NCI-H2029 treated with DMSO at 0.1 percent for 48 hours (cell line): Measurements from ENCODE around the gene ASMTL.
"Not testable (repeated sequence)": the region's sequence is repeated elsewhere in the genome, so short reads cannot be mapped to it uniquely, and the experiment has no call there.

Experiments used
- DNase-seq: peaks from one replicate; lab custom pipeline; 2025; lab: John Stamatoyannopoulos, UW

The ASMTL gene

DNA sequence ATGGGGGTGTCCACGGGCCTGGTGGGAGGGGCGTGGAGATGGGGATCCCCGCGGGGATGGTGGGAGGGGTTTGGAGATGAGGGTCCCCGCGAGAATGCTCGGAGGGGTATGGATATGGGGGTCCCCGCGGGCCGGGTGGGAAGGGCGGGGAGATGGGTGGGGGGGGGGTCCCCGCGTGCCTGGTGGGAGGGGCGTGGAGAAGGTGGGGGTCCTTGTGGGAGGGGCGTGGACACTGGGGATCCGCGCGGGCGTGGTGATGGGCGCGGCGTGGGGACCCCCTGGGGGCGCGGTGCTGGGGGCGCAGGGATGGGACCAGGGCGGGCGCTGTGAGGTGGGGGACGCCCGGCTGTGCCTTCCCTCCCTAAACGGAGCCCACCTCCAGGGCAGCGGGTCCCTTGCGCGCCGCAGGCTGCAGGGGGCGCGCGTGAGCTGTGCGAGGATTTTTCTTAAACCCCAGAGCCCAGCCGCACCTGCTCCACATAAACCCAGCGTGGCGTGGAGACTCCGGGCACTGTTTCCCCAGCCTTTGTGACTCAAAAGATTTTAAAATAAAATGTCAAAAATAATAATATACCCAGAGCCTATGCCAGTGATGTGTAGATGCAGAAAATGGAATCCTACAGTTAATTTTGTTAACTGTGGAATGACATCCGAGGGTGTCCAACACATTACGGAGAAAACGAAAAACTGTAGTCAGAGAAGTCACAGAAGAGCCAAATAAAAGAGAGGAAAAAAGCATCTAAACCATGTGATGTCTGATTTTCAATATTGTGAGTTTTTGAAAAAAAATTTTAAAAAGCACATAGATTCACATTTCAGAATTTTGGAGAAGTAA is 1.5 kb upstream of the ASMTL start:
- no peak for DNase-seq

DNA sequence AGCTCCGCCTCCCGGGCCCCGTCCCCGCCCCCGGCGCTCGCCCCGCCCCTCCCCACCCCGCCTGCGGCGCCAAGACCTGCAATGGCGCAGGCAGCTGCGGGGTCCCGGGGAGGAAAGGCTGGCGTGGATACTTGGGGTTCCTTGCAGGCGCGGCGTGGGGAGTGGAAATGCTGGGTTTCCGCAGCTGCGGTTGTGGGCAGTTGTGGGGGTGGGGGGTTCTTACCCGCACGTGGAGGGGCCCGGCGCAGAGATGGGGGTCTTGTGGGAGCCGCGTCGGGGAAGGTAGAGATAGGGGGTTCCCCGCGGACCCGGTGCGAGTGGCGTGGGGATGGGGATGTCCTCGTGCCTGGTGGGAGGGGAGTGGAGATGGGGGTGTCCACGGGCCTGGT is 680 bp upstream of the ASMTL start:
- DNase-seq, result no peak

DNA sequence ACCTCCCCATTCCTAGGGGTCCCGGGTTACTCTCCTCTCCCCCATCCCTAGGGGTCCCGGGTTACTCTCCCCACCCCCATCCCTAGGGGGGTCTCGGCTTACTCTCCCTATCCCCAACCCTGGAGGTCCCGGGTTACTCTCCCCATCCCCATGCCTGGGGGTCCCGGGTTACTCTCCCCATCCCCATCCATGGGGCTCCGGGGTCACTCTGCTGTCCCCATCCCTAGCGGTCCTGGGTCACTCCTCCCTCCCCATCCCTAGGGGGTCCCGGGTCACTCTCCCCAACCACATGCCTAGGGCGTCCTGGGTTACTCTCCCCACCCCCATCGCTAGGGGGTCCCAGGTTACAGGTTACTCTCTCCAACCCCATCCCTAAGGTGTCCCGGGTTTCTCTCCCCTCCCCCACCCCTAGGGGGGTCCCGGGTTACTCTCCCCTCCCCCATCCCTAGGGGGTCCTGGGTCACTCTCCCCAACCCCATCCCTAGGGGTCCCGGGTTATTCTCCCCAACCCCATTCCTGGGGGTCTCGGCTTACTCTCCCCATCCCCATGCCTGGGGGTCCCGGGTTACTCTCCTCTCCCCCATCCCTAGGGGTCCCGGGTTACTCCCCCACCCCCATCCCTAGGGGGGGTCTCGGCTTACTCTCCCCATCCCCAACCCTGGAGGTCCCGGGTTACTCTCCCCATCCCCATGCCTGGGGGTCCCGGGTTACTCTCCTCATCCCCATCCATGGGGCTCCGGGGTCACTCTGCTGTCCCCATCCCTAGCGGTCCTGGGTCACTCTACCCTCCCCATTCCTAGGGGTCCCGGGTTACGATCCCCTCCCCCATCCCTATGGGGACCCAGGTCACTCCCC is 821 bp downstream of the ASMTL start:
- DNase-seq, result no peak

- no peak for DNase-seq
These were observed 1.5 kb downstream of the ASMTL start for GRCh38 chrX:1451251-1451660.

- no peak for DNase-seq
These were observed 2.1 kb downstream of the ASMTL start for GRCh38 chrX:1450361-1451161.

DNA sequence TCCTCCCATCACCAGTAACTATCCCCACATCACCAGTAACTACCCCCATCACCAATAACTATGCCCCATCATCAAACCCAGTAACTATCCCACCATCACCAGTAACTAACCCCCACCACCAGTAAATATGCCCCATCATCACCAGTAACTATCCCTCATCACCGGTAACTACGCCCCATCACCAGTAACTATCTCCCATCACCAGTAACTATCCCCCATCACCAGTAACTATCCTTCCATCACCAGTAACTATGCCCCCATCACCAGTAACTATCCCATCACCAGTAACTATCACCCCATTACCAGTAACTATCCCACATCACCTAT is 2.9 kb downstream of the ASMTL start:
- no peak for DNase-seq

DNA sequence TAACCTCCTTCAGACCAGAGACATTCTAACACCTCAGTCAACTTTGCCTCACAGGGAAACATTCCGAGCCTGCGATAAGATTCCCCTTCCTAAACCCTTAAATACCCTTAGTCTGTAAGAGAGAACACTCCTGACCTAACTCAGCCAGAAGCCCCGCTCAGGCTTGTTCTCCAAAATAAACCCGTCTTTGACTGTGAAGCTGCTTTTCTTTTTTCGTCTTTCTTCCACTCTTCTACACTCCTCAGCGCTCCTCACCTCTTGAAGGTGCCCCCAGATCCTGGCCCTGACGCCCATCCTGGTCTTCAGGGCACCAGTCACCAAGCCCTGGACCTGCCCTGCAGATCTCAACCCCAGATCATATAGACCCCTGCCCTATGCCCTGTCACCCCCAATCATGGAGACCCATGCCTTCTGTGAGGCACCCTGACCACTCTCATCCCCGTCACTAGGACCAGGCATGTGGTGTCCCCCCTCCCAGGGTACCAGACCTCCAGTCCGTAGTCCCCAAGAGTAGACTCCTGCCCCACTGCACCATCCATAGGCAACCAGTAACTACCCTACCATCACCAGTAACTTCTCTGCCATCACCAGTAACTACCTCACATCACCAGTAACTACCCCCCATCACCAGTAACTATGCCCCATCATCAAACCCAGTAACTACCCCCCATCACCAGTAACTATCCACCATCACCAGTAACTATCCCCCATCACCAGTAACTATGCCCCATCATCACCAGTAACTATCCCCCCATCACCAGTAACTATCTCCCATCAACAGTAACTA is 3.5 kb downstream of the ASMTL start:
- DNase-seq, result no peak

GRCh38 chrX:1448573-1449001 is 4.1 kb downstream of the ASMTL start:
- DNase-seq, result not testable (repeated sequence)

DNA sequence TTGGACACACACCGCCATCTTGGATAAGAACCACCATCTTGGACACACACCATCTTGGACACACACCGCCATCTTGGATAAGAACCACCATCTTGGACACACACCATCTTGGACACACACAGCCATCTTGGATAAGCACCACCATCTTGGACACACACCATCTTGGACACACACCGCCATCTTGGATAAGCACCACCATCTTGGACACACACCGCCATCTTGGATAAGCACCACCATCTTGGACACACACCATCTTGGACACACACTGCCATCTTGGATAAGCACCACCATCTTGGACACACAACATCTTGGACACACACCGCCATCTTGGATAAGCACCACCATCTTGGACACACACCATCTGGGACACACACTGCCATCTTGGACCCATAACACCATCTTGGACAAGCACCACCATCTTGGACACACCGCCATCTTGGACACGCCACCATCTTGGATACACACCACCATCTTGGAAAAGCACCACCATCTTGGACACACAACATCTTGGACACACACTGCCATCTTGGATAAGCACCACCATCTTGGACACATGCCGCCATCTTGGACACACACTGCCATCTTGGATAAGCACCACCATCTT is 4.6 kb downstream of the ASMTL start:
- not testable (repeated sequence) for DNase-seq

DNA sequence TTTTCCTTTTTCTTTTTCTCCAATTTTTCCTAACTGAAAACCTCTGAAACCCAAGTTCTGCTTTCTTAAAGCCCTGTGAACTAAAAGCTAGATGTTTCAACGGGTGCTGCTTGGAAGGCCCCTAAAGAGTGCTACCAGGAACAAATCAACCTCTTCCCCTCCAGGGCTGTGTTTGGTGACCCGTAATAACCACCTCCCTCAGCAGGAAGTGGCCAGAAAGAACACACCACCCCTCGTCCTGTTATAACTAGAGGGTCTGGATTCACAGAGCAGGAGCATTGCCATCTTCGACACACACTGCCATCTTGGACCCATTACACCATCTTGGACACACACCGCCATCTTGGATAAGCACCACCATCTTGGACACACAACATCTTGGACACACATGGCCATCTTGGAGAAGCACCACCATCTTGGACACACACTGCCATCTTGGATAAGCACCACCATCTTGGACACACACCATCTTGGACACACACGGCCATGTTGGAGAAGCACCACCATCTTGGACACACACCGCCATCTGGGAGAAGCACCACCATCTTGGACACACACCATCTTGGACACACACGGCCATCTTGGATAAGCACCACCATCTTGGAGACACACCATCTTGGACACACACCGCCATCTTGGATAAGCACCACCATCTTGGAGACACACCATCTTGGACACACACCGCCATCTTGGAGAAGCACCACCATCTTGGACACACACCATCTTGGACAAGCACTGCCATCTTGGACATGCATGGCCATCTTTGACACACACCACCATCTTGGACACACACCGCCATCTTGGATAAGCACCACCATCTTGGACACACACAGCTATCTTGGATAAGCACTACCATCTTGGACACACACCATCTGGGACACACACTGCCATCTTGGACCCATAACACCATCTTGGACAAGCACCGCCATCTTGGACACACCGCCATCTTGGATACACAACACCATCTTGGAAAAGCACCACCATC is 5.4 kb downstream of the ASMTL start:
- DNase-seq, result not testable (repeated sequence)

DNA sequence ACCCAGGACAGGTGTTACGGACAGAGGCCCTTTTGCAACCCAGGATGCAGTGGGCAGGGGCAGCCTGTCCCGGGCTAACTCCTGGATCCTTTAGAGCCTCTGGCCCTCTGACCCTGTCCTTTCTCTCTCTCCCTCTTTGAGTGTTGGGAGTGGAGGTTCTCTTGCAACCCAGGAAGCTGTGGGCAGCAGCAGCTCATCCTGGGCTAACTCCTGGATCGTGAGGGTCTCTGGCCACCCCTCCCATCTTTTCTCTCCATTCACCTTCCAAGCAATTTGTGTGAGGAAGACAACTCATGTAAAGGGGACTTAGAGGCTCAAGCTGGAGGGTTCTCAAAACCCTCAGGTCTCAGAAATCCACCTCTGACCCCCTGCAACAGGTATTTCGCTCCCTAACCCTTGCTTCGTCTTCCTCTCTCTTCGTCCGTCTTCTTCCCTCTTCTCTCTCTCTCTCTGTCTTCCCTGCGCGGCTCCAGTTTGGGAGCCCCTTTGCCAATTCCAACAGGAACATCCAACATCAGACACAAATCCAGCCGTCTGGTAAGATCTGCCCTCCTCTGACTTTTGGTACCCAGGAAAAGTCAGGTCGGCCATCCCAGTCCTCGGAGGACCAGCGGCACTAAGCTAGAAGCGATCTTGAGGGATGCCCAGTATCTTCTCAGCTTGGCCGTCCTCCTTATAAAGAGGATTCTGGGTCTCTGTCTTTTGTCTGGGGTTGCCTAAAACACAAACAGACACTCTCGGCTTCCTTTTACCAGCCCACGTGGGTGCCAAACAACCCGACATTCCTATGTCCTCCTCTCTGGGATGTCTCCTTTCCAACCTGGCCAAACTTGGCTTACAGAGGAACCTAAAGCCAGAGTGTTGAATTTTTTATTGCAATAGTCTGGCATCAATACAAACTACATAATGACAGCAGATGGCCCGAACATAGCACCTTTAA is 7.9 kb downstream of the ASMTL start:
- no peak for DNase-seq

DNA sequence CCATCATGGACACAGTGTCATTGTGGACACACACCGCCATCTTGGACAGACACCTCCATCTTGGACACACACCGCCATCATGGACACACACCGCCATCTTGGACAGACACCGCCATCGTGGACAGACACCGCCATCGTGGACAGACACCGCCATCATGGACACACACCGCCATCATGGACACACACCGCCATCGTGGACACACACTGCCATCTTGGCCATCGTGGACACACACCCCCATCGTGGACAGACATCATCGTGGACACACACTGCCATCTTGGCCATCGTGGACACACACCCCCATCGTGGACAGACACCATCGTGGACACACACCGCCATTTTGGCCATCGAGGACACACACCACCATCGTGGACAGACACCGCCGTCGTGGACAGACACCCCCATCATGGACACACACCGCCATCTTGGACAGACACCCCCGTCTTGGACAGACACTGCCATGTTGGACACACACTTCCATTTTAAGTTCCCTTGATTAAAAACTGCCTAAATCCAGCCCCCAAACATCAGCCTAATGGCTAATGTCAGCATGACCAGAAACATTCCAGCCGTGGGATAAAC is 9.1 kb downstream of the ASMTL start:
- DNase-seq, result no peak

DNA sequence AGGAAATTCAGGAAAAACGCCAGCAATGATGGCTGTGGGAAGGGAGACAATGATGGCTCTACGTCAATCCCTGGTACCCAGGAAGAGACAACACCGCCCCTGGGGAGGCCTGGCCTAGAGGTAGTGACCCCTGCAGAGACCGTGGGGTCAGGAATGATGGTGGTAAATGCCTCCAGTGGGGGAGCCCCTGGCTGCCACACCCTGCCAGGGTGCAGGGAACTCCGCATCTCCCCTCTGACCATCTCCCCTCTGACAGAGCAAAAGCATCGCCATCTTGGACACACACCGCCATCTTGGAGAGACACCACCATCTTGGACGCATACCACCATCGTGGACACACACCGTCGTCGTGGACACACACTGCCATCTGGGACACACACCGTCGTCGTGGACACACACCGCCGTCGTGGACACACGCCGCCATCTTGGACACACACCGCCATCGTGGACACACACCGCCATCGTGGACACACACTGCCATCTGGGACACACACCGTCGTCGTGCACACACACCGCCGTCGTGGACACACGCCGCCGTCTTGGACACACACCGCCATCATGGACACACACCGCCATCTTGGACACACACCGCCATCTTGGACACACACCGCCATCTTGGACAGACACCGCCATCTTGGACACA is 9.9 kb downstream of the ASMTL start:
- DNase-seq, result no peak

- no peak for DNase-seq
These were observed 10.6 kb downstream of the ASMTL start for GRCh38 chrX:1442016-1442665.

DNA sequence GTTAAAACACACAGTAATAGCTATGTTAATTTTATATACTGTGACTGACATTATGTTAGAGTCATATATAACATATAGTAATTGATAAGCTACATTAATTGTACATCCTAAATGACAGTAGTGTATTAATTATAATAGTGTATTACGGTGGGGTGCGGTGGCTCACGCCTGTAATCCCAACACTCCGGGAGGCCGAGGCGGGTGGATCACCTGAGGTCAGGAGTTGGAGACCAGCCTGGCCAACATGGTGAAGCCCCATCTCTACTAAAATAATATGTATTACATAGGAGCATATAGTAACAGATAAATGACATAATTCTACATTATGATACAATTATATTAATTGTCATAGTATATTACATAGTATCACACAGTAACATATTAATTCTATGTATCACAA is 12.2 kb downstream of the ASMTL start:
- no peak for DNase-seq

GRCh38 chrX:1435241-1435895 is 17.3 kb downstream of the ASMTL start:
- no peak for DNase-seq

- no peak for DNase-seq
These were observed 17.9 kb downstream of the ASMTL start for GRCh38 chrX:1434871-1435240.
